Left cardiac atrium (tissue), 4 donors: ENCODE data around the gene AAGAB. TPM values are rescaled to one million over a fixed set of nuclear protein-coding genes. Genes with fewer than 3 reads are reported as not detected.
A peak's percentile ranks its signal among the peaks of the same experiment; 100 is the strongest.
"Not testable (repeated sequence)": the region's sequence is repeated elsewhere in the genome, so short reads cannot be mapped to it uniquely, and the experiment has no call there.

ENCODE experiments used
- ATAC-seq, 2 donors: fragments of 200-7000 bp; cut with Tn5 transposase; one replicate each; pipeline ENCODE4 v1.9.1; 2020; ENCODE audit warnings: mild to moderate bottlenecking in 2 of 2, moderate library complexity in 2 of 2
- DNase-seq: peaks from one replicate; pipeline ENCODE4 v3.0.0-alpha.2; 2020
- intact Hi-C, 2 donors: fragments of 100-400 bp; cut with DNase I; formaldehyde crosslinking; loops; one replicate each; pipeline versions ENCODE4 v1.14.1 to v1.15.1; 2022 to 2023
- total RNA-seq, 2 donors: library from RNA; stranded (reverse); fragmentation: NEBNext Ultra II Directional; extraction: Animal tissue kit (Norgen Biotek cat#: 25700); gene quantifications; one replicate each; pipeline ENCODE4 v1.2.1, GENCODE V29; 2021
- donor health status: DM: no; HTN: yes; CAD: no.
- donor health status: DM: no; HTN: yes; CAD: no; lungs with severe emphysema.
- donor health status: DM: yes; HTN: yes; CAD: no.
- donor health status: Dilated cardiomyopathy.

The AAGAB gene
- total RNA-seq, 2 donors from 2014 or later, result 18.0 to 26.9 TPM

GRCh38 chr15:67258412-67258811 is 4.0 kb upstream of the AAGAB start:
- ATAC-seq, DNase-seq: not testable (repeated sequence)
- intact Hi-C loops, result loop anchor here (10.0 kb wide), 2 partner anchors 54 to 194 kb away; partner anchors contain the start of gene SMAD3 (in 1 of the 2)

GRCh38 chr15:67256051-67256450 is 1.6 kb upstream of the AAGAB start:
- intact Hi-C loops, result loop anchor here (10.0 kb wide), 2 partner anchors 51 to 191 kb away; partner anchors contain the start of gene SMAD3 (in 1 of the 2)
- DNase-seq, result no peak
- ATAC-seq, result no peak

GRCh38 chr15:67253549-67254237 is 768 bp downstream of the AAGAB start:
- ATAC-seq (no peak), DNase-seq (no peak)
- intact Hi-C loops, result loop anchor here (10.0 kb wide), 2 partner anchors 49 to 189 kb away; partner anchors contain the start of gene SMAD3 (in 1 of the 2)

- no peak for ATAC-seq
- DNase-seq, result no peak
- intact Hi-C loops, result loop anchor here (10.0 kb wide), 2 partner anchors 48 to 188 kb away; partner anchors contain the start of gene SMAD3 (in 1 of the 2)
Observed at GRCh38 chr15:67253101-67253500, 1.4 kb downstream of the AAGAB start.

GRCh38 chr15:67251318-67251717 is 3.1 kb downstream of the AAGAB start:
- ATAC-seq (no peak), DNase-seq (no peak)
- intact Hi-C loops, result loop anchor here (10.0 kb wide), 2 partner anchors 47 to 187 kb away; partner anchors contain the start of gene SMAD3 (in 1 of the 2)

GRCh38 chr15:67249830-67250229 is 4.6 kb downstream of the AAGAB start:
- DNase-seq (no peak), ATAC-seq (no peak)
- intact Hi-C loops, result loop anchor here (10.0 kb wide), 2 partner anchors 45 to 185 kb away; partner anchors contain the start of gene SMAD3 (in 1 of the 2)

GRCh38 chr15:67248011-67248505 is 6.4 kb downstream of the AAGAB start:
- intact Hi-C loops, result no loop called here
- no peak for DNase-seq
- ATAC-seq, result no peak

- intact Hi-C loops, DNase-seq, ATAC-seq: not testable (repeated sequence)
Observed at GRCh38 chr15:67246606-67247005, 7.9 kb downstream of the AAGAB start.

- ATAC-seq (no peak), DNase-seq (no peak)
- intact Hi-C loops, result no loop called here
Observed at GRCh38 chr15:67244971-67245478, 9.4 kb downstream of the AAGAB start.

- ATAC-seq, result no peak
Observed at GRCh38 chr15:67242708-67243111, 11.8 kb downstream of the AAGAB start.

GRCh38 chr15:67241132-67241855 is 13.2 kb downstream of the AAGAB start:
- ATAC-seq, result no peak
- DNase-seq, result no peak
- intact Hi-C loops, result no loop called here

More at GRCh38 chr15:67242708-67243111, 11.8 kb downstream of the AAGAB start:
- DNase-seq, result no peak
- intact Hi-C loops, result no loop called here

GRCh38 chr15:67240235-67241131 is 14.0 kb downstream of the AAGAB start:
- DNase-seq, result no peak
- no peak for ATAC-seq
- intact Hi-C loops, result no loop called here

GRCh38 chr15:67232591-67232990 is 21.9 kb downstream of the AAGAB start:
- intact Hi-C loops, result no loop called here
- no peak for DNase-seq
- no peak for ATAC-seq

GRCh38 chr15:67230504-67230903 is 24.0 kb downstream of the AAGAB start:
- ATAC-seq (no peak), DNase-seq (no peak)
- intact Hi-C loops, result no loop called here

GRCh38 chr15:67228286-67228685 is 26.2 kb downstream of the AAGAB start:
- ATAC-seq (no peak), DNase-seq (no peak)
- intact Hi-C loops, result no loop called here

GRCh38 chr15:67227846-67228245 is 26.6 kb downstream of the AAGAB start:
- ATAC-seq (no peak), DNase-seq (no peak)
- intact Hi-C loops, result no loop called here

GRCh38 chr15:67227431-67227830 is 27.0 kb downstream of the AAGAB start:
- intact Hi-C loops, result no loop called here
- DNase-seq, result no peak
- ATAC-seq, result no peak

GRCh38 chr15:67225336-67225735 is 29.1 kb downstream of the AAGAB start:
- intact Hi-C loops, result no loop called here
- DNase-seq (no peak), ATAC-seq (peak in 1 of 2 donors; percentile 47)

- ATAC-seq (no peak), DNase-seq (no peak)
- intact Hi-C loops, result no loop called here
Observed at GRCh38 chr15:67224889-67225288, 29.6 kb downstream of the AAGAB start.
